Activated naive CD8-positive, alpha-beta T cell treated with anti-CD3 and anti-CD28 coated beads, Interleukin-2, amount 50 U/mL, for 16 hours (primary cell): ENCODE results near the gene CCDC106.

ENCODE experiments used
- DNase-seq: peaks from one replicate; pipeline ENCODE4 v3.0.0-alpha.2; 2020; ENCODE audit warnings: low read depth, low spot score

CCDC106 gene

GRCh38 chr19:55635856-55636440, 12.1 kb upstream of the CCDC106 start:
- DNase-seq, result no peak

- no peak for DNase-seq
Measured at GRCh38 chr19:55636723-55637122, 11.3 kb upstream of the CCDC106 start.

DNA sequence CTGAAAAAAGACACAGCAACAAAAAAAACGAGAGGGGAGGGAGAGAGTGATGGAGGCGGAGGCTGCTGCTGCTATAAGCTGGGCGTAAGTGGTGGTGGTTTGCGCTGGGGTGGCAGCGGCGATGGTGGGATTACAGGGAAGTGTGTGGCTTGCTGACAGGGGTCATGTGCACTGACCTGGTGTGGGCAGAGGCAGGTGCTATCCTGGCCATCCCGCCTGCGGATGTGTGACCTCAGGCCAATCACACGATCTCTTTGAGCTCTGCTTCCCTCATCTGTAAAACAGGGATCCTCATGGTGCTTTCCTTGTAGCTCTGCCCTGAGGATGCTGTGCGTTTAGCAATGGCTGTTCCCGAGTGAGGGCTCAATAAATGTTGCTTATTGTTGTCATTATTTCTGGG, 10.5 kb upstream of the CCDC106 start:
- DNase-seq, result no peak

DNA sequence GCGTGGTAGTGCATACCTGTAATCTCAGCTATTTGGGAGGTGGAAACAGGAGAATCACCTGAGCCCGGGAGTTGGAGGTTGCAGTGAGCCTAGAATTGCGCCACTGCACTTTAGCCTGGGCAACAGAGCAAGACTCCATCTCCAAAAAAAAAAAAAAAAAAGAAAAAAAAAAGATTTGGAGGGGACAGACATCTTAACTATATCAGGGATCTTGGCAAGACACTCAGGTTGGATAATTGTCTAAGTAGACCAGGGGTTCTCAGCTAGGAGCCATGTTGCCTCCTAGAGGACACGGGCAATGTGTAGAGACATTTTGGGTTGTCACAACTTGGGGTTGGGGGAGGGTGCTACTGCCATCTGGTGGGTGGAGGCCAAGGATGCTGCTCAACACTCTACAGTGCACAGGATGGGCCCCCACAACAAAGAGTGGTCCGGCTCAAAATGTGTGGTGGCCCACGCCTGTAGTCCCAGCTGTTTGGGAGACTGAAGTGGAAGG, 9.1 kb upstream of the CCDC106 start:
- no peak for DNase-seq

GRCh38 chr19:55640043-55640576, 7.9 kb upstream of the CCDC106 start:
- DNase-seq, result no peak

- no peak for DNase-seq
Measured at GRCh38 chr19:55640577-55641425, 7.2 kb upstream of the CCDC106 start, which contains the start of gene ZNF580. Gene ZNF580 (plus strand): TSS chr19:55641002. CDS start chr19:55642509, 1,507 bp downstream.

DNA sequence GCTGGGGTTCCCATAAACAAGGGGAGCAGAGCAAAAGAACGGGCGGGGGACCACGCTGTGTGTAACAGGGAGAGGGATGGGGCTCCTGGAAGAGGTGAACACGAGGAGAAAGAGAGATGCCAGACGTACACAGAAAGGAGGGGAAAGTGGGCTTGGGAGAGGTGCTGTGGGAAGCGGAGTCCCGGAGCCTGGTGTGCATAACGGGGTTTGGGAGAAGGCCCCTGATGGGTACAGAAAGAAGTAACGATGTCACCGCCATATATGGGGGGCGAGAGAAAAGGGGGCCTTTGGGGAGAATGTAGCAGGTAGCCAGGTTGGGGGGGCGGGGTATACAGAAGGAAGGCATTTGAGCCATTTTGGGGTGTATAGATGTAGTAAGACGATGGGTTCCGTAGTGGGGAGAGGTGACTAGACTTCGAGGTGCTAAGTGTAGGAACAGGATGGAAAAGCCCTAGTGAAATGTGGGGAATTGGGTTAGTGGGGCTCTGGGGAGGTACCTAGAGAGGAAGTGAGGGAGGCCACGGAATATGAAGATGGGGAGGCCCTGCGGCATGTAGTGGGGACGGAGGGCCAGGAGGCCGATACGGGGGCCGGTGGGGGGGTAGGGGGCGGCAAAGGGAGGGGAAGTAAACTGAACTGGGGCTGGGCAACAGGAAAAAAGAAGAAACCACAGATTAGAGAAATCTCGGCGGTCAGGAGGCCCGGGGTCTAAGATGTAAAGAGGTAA, 6.4 kb upstream of the CCDC106 start:
- DNase-seq, result no peak

GRCh38 chr19:55642153-55643002, 5.6 kb upstream of the CCDC106 start:
- DNase-seq, result no peak

DNA sequence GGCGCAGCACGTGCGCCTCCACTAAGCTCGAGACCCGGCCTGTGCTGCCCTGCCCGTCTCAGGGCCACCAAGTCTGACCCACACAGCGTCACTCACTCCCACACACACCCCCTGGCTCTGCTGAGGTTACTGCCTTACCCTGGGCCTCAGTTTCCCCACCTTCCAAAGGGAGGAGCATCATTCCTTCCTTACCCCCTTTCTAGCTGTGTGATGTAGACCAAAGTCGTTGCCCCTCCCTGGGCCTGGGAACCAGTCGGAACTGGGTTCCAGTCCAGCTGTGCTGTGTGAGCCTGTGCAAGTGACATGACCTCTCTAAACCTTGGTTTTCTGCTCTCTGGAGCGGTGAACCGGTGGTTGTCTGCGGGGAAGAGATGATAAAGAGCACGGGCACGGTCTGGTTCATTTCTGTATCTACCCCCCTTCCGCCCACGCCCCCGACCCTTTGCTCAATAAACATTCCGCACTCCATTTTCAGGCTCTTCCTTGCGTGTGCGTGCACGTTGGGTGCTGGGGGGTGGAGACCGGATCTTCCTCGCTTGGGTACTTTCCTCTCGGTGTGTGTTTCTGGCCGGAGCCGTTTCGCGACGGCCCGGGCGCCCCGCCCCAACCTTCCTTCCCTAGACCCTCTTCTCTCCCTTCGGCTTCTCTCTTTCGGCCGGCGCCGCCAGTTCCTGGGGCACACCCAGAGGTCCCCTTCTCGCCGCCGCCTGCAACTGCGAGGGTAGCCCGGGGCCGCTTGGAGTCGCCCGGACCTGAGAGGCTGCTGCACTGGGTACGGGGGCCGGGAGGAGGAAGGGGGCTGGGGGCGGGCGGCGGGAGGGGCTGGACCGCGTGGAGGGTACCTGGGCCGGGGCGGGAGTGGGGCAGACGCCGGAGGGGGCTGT, 4.8 kb upstream of the CCDC106 start, which contains the start of gene ZNF581:
TSS of gene ZNF581 (plus strand) at position 647 of the 884 bp plus-strand sequence. CDS start 923 bp downstream, outside the sequence.
- peak; percentile 68 for DNase-seq

DNA sequence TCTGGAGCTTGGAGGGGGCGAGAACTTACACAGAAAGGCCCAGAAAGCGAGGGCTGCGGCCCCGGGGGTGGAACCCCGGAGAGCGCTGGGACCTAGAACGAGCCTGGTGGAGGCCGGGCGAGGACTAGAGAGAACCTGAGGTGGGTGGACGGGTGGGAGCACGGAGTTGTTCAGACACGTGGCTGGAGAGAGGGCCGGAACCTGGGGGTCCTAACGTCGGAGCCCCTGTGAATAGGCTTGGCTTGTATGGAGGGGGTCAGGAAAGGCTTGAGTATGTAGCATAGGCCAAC, 4.2 kb upstream of the CCDC106 start:
- no peak for DNase-seq

DNA sequence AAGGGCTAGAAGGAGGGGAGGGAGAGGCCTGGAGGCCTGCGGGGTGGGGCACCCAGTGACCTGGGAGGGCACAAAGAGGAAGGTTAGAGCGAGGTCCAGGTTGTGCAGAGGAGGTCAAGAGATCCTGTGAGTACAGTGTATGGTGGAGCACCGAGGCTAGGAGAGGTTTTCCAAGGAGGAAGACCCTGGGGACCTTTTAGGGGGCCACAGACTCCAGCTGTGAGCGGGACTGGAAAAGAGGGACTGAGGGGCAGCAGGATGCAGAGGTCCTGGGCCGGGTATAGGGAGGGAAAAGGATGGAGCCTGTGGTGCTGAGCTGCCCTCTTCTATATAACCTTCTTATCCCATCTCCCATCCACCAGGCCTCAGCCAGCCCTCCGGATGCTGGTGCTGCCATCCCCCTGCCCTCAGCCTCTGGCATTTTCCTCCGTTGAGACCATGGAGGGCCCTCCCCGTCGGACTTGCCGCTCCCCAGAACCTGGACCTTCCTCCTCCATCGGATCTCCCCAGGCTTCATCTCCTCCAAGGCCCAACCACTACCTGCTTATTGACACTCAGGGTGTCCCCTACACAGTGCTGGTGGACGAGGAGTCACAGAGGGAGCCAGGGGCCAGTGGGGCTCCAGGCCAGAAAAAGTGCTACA, 3.7 kb upstream of the CCDC106 start:
- DNase-seq, result no peak

DNA sequence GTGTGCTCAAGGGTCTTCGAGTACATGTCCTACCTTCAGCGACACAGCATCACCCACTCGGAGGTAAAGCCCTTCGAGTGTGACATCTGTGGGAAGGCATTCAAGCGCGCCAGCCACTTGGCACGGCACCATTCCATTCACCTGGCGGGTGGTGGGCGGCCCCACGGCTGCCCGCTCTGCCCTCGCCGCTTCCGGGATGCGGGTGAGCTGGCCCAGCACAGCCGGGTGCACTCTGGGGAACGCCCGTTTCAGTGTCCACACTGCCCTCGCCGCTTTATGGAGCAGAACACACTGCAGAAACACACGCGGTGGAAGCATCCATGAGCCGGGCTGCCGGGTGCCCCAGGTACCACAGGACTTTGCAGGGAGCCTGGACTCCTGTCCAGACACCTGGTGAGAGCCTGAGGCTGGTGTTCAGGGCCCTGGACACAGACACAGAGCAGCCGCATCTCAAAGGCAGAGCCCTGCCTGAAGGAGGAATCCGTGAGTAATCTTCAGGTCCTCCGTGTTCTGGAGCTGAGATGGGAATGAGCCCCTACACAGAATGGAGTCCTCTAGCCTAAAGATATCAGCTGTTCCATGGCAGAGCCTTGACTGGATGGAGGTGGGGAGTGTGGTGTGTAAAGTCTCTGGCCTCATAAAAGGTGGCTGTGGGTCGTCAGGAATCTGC, 3.0 kb upstream of the CCDC106 start:
- DNase-seq, result no peak

DNA sequence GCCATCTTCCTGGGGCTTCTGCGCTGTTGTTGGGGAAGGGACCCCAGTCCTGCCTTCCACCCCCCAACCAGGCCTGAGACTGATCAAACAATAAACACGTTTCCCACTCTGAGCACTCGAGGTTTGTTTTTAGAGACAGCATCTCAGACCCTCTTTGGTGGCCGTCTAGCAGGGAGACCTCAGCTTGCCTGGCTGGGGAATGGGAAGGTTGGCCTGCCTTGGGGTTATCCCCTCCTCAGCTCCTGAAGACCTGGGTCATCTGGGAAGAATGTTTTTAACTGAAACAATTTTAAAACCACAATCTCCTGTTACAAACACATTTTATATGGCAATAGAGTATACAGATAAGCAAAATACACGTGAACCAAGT, 2.5 kb upstream of the CCDC106 start:
- DNase-seq, result no peak

DNA sequence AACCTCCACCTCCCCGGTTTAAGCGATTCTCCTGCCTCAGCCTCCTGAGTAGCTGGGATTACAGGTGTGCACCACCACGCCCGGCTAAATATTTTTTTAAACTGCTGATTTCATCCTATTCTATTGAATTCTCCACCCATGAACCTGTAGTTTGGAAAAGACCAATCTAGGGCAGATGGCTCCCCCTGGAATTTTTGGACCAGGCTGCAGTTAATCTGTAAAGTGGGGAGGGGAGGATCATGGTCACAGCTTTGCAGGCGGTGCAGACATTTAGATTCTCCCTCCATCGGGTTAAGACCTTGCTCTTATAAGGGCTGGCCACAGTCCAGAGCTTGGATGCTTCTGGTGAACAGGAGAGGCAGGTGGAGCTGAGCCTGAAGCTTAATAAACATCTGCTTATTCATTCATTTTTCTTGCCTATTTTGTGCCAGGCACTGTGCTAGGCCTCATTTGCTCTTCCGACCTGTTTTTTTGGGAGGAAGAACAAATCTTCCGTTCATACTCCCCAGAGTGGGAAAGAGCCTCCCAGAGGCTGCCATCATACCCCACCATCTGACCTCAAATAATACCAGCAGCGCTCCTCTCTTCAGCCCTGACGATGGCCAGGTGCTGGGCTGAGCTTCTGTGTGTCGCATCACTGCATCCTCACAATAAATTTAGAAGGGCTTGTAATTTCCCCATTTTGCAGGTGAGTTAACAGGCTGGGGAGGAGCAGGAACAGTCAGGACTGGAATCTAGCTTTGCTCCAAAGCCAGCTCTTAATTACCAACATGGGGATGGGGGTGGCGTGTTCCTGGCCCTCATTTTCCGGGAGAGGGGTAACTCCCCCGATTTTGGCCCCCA, 902 bp upstream of the CCDC106 start:
- no peak for DNase-seq

DNA sequence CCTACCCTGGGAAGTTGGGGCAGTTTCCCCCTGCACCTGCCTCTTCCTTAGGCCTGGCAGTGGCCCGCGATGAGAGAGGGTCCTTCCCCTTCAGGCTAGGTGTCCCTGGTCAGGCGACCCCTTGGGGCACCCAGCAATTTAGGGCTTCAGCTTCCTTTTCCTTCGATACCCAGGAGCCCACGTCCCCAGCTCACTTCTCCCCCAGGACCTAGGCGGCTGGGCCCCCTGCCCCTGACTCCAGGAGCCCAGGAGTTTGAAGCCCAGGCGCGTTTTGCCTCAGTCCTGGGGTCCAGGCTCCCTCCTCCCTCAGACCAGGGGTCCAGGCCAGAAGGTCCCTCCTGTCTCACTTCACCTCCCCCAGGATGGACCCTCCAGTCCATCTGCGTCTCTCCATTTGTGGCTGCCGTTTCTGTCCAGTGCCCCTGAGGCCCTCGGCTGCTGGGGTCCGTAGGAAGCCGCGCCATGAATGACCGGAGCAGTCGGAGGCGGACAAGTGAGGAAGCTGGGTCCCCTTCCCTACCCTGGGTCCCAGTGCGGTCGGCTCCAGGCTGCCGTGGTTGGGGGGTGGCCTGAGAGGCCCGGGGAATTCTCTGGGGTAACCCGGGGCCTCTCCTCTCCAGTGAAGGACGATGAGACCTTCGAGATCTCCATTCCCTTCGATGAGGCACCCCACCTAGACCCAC, 714 bp downstream of the CCDC106 start:
- no peak for DNase-seq

GRCh38 chr19:55649268-55650125, 1.5 kb downstream of the CCDC106 start:
- no peak for DNase-seq

GRCh38 chr19:55650126-55650557, 2.1 kb downstream of the CCDC106 start:
- no peak for DNase-seq
